ENCODE data around the gene KCTD10. TPM values are rescaled to one million over a fixed set of nuclear protein-coding genes. Genes with fewer than 3 reads are reported as not detected.

KCTD10 gene
- total and polyA plus RNA-seq, 9 of the 15 experiments (the other 6 are each of a cell fraction or from before 2014, with no cell fraction given) = 1.9 to 37.5 (median 15.7) TPM

DNA sequence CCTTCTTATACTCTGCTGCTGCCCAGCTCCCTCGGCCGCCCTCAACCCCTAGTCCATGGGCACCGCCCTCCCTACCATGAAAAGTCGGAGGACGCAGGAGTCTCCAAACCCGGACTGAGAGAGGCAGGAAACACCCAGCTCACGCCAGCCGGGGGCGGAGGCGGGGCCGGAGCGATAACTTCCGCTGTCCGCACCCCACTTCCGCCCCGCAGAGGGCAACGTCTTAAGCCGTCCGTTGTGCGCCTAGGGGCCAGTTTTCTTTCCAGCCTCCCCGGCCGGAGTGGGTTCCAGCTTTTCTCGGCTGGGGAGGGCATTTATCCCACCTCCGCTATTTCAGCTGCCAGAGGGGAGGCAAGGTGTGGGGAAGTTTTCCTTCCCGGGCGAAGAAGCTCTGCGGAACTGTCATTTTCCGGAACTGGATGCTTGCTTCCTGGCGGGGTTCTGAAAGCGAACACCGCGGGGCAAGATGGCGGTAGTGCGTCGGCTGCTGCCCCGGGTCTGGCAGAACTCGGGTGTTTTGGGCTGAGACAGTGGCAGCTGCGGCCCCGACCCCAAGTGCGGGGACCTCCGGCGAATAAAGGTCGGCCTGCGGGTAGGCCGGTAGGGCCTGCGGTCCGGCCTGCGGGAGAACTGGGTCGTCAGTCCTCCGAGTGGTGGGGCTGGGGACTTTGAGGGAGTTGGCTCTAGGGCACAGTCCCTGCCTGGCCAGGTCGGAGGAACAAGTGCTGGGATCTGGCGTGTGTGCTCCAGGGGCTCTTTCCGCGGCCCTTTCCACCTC lies at the start of gene KCTD10, which contains the start of gene UBE3B (continued):
- TF ChIP-seq ZFP91 (CRISPR knock-in tag; IDR thresholded peaks at IDR 0.05) = no peak
- TF ChIP-seq ETS2 (tag; IDR thresholded peaks at IDR 0.05; ENCODE audit: borderline replicate concordance, poor library complexity, severe bottlenecking) = peak; percentile 54
- peak; percentile 93 for TF ChIP-seq POLR2G (IDR thresholded peaks at IDR 0.05; ENCODE audit: low read depth, low read length)
- TF ChIP-seq ADNP (tag; IDR thresholded peaks at IDR 0.05) = no peak
- TF ChIP-seq SAFB2 (IDR thresholded peaks at IDR 0.05; ENCODE audit: borderline replicate concordance, low read depth, low read length, severe bottlenecking) = no peak
- TF ChIP-seq ZNF280B (CRISPR knock-in tag; IDR thresholded peaks at IDR 0.05) = no peak
- TF ChIP-seq POLR2H (tag; IDR thresholded peaks at IDR 0.05; ENCODE audit: low read depth) = no peak
- peak; percentile 86 for TF ChIP-seq ATF7 (IDR thresholded peaks at IDR 0.05)
- no peak for TF ChIP-seq MGA (IDR thresholded peaks at IDR 0.05)
- TF ChIP-seq, protein P1, sequence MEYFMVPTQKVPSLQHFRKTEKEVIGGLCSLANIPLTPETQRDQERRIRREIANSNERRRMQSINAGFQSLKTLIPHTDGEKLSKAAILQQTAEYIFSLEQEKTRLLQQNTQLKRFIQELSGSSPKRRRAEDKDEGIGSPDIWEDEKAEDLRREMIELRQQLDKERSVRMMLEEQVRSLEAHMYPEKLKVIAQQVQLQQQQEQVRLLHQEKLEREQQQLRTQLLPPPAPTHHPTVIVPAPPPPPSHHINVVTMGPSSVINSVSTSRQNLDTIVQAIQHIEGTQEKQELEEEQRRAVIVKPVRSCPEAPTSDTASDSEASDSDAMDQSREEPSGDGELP (CRISPR knock-in tag; IDR thresholded peaks at IDR 0.05; ENCODE audit: borderline replicate concordance) = peak; percentile 78; the same call in 1 of the 2 replicates
